Measurements from ENCODE around the gene ALK.

ALK gene

DNA sequence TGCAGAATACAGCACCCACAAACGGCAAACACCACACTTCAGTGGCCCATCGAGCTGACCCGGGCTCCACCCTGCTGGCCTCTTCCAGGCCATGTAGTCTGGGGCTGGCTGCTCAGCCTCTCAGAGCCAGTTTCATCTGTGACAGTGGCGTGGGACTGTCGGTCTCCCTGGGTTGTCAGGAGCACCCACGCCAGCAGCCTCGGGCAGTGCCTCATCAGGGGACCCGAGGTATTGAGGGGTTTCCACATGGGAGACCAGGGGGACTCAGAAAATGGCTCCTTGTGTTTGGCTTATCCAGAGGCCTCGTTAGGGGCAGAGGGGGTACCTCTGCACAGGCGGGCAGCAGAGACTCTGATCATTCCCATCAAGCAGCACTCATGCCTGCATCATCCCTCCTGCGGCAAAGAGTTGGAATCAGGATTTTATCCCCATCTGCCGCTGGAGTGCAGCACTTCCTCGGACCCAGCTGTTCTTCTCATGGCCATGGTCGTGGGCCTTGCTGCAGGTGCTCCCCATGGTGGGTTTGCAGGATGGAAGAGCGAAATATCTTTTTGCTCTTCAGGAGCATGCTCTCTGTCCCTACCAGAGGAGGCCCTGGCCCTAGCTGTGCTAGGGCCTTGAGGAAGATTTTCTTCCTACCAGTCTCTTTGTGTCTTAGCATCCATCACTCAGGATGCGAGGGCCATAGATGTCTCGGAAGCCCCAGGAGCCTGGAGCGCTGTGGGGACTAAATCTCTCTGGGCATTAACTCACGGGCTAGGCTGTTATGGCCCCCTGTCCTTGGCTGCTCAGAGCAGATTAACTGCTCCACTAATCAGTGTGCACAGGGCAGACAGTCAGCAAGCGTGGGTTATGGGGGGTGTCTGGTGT, 705.4 kb downstream of the ALK start:
- no peak overlapping the region for H3K27ac ChIP-seq
- TF ChIP-seq, protein P1, sequence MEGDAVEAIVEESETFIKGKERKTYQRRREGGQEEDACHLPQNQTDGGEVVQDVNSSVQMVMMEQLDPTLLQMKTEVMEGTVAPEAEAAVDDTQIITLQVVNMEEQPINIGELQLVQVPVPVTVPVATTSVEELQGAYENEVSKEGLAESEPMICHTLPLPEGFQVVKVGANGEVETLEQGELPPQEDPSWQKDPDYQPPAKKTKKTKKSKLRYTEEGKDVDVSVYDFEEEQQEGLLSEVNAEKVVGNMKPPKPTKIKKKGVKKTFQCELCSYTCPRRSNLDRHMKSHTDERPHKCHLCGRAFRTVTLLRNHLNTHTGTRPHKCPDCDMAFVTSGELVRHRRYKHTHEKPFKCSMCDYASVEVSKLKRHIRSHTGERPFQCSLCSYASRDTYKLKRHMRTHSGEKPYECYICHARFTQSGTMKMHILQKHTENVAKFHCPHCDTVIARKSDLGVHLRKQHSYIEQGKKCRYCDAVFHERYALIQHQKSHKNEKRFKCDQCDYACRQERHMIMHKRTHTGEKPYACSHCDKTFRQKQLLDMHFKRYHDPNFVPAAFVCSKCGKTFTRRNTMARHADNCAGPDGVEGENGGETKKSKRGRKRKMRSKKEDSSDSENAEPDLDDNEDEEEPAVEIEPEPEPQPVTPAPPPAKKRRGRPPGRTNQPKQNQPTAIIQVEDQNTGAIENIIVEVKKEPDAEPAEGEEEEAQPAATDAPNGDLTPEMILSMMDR (conservative IDR thresholded peaks at IDR 0.05) = no peak
- no peak for TF ChIP-seq ZFX (IDR thresholded peaks at IDR 0.05)

DNA sequence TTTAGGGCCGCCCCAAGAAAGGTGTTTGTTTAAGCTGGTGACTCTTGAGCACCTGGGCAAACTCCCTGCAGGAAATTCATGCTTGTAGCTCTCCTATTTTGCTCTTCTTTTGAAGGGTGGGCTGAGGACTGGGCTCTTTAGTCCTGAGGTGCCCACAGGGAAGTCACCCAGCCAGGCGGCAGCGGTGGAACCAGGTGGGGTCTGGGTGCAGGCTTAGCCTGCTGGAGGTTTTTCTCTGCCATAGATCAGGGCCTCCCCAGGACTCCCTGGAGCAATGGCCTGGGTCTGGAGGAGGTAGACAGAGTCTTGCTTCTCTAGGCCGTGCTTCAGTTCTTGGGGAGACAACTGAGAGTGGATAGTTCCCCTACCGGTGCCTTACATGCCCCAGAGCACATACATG, 706.3 kb downstream of the ALK start:
- no peak overlapping the region for H3K27ac ChIP-seq
- TF ChIP-seq, protein P1 (conservative IDR thresholded peaks at IDR 0.05) = no peak
- no peak for TF ChIP-seq ZFX (IDR thresholded peaks at IDR 0.05)

DNA sequence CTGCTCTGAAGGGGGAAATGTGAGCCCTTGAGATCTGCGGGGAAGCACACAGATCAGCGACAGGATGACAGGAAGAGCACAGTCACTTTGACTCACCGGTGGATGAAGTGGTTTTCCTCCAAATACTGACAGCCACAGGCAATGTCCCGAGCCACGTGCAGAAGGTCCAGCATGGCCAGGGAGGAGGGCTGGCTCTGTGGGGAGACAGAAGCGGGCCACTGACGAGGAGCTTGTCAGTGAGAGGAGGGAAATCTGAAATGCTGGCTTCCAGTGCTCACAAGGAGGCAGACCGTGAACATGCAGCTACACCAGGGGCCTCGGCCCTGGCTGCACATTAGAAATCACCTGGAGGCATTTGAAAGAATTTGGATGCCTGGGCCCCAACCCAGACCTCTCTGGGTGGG, 707.5 kb downstream of the ALK start:
- TF ChIP-seq, protein P1 (conservative IDR thresholded peaks at IDR 0.05) = no peak
- TF ChIP-seq ZFX (IDR thresholded peaks at IDR 0.05) = no peak
- no peak overlapping the region for H3K27ac ChIP-seq

DNA sequence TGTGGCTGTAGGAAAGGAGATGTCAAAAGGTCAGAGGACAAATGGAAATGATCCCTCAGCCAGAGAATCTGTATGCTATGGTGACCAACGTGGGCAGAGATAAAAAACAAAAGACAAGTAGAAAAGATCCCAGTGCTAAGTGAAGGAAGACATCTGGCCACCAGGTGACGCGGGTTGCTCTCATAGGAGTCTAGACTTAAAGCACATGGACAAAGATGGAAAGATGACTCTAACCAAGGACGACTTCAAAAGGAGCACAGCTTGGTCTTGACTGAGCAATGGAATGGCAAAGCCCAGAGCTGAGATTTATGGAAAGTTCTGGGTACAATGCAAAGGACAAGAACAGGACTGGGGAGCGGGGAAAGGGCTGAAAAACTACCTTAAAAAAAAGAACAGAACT, 709.4 kb downstream of the ALK start:
- H3K27ac ChIP-seq = no peak overlapping the region
- TF ChIP-seq, protein P1 (conservative IDR thresholded peaks at IDR 0.05) = no peak
- no peak for TF ChIP-seq ZFX (IDR thresholded peaks at IDR 0.05)

DNA sequence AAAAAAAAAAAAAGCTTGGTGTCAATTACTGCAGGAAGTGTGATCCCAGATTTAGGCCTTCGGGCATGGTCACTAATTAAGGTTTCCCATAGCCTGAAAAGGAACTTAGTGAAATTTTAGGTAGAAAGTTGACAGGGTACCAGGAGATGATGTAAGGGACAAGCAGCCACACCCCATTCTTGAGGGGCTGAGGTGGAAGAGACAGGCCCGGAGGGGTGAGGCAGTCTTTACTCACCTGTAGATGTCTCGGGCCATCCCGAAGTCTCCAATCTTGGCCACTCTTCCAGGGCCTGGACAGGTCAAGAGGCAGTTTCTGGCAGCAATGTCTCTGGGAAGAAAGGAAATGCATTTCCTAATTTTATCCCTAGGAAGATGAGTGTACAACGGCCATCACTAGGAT, 711.8 kb downstream of the ALK start:
- TF ChIP-seq, protein P1 (conservative IDR thresholded peaks at IDR 0.05) = no peak
- TF ChIP-seq ZFX (IDR thresholded peaks at IDR 0.05) = no peak

DNA sequence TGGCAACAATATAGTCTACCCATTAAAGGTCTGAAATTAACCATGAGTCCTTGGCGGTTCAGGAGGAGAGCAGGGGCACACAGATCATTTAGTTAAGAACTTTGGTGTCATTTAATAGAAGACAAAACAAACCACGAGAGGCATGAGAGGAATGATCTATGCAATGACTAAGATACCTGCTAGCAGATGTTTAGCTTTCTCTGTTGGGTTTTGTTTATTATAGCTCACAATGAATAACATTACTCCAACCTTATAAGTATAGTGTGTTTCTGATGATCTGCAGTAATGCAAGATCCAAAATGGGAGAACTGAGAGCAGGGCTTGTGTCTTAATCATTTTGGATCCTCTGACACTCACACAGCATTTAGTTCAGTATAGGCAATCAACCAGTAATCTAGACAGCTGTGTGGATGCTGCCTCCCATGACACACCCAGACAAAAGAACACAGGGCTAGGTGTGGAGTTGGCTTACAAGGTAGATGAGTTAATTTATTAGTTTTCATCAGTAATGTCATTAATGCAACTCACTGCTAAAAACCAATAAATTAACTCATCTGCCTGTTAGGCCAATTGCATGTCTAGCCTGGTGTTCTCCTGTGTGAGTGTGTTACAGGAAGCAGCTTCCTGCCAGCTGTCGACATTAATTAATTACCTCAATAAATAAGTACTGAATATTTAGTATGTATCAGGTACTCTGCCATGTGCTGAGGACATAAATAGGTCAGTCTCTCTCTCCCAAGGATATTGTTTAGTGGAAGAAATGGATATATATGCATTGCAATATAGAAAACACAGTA, 713.8 kb downstream of the ALK start:
- TF ChIP-seq, protein P1 (conservative IDR thresholded peaks at IDR 0.05) = no peak; the same call in 1 of the 2 replicates
- TF ChIP-seq ZFX (IDR thresholded peaks at IDR 0.05) = no peak

More for the DNA sequence above, 711.8 kb downstream of the ALK start:
- no peak overlapping the region for H3K27ac ChIP-seq

DNA sequence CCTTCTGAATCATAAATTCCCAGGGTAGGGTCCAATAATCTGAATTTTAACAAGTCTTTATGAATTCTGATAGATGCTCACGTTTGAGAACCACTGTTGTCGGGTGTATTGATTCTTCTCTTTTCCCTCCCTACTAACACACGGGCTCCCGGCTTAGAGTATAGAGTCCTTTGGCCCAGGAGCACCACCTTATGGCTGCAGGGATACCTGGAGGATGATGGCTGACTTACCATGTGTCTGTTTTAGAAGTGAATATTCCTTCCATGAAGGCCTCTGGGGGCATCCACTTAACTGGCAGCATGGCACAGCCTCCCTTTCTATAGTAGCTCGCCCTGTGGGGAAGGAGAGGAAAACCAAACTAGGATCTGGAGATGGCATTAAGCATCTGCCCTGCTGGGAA, 714.4 kb downstream of the ALK start:
- TF ChIP-seq, protein P1 (conservative IDR thresholded peaks at IDR 0.05) = no peak
- TF ChIP-seq ZFX (IDR thresholded peaks at IDR 0.05) = no peak
- H3K27ac ChIP-seq = no peak overlapping the region

More for the DNA sequence above, 713.8 kb downstream of the ALK start:
- no peak overlapping the region for H3K27ac ChIP-seq
